ENCODE measurements around the gene CD22.

The CD22 gene

DNA sequence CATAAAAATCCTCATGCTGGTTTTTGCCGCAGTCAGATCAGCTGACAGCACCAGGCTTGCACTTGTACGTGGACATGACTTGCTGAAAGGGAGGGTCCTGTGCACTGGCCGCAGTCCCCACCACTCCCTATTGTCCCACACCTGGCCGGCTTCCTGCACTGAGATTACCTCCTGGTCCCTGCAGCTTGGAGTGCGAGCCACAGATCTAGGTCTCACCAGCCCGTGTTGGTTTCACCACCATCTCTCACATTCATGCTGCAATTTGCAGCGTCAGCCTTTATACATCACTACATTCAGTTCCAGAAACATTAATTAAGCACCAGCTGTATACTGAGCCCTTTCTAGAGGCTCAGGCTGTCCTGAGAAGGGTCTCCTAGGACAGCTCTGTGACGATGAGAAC is 15.0 kb upstream of the CD22 start:
- DNase-seq (ENCODE audit: low read depth) = no peak

GRCh38 chr19:35314858-35315470 is 14.0 kb upstream of the CD22 start:
- DNase-seq (ENCODE audit: low read depth) = no peak

DNA sequence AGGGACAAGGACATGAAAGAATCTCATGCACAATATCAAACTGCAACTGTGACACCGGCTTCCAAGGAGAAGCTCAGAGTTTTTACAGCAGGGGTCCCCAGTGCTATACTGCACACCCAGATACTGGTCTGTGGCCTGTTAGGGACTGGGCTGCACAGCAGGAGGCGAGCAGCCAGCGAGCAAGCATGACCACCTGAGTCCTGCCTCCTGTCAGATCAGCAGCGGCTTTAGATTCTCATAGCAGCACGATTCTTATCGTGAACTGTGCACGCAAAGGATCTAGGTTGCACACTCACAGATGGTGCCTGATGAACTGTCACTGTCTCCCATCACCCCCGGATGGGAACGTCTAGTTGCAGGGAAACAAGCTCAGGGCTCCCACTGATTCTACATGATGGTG is 13.1 kb upstream of the CD22 start:
- DNase-seq (ENCODE audit: low read depth) = no peak

GRCh38 chr19:35316560-35316959 is 12.4 kb upstream of the CD22 start:
- DNase-seq (ENCODE audit: low read depth) = no peak

DNA sequence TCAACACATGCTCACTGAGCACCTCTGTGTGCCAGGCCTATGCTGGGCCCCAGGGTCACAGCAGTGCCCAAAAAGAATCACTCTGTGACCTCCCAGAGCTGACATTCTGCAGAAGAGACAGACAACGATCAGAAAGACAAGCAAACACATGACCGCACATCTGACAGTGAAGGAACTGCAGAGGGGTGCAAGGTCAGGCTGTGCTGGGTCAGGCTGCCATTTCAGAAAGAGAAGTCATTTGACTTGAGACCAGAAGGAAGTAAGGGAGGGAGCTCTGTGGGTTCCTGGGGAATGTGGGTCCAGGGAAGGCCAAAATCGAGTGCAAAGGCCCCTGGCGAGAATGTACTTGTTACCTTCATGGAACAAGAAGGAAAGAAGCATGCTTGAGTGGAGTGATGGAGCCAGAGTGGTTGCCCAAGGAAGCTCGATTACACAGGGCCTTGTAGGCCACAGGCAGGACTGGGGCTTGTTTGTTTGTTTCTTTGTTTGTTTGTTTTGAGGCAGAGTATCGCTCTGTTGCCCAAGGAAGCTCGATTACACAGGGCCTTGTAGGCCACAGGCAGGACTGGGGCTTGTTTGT is 11.4 kb upstream of the CD22 start:
- DNase-seq (ENCODE audit: low read depth) = no peak

DNA sequence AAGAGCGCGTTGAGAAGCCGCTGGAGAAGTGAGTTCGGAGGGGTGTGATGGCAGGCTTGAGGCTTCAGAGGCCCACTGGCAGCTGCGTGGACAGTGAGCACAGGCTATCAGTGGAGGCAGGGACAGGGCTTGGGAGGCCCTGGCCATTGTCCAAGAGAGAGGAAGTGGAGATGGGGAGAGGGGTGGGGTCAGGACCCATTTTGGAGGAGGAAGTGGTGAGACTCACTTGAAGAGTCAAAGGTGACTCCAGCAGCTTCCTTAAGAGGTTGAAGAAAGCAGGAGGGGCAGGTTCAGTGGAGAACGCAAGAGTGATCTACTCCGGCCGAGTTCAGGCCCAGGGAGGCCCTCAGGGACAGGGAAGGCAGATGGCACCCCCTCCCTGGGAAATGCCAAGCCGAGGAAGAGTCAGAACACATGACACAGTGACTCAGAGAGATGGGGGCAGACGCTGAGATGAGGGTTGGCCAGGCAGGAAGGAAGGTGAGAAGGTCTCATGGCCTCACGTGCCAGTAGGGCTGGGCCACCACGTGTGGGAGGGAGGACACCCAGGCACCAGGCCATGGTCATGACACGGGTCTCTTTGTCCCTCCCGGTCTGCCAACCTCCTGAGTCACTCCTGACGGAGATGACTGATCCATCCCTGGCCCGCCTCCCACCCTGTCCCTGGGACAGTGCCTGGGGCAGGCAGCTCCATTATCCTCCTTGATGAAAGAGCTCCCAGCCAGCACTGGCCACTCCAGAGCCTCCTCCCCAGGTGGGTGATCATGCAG is 10.1 kb upstream of the CD22 start:
- DNase-seq (ENCODE audit: low read depth) = no peak

DNA sequence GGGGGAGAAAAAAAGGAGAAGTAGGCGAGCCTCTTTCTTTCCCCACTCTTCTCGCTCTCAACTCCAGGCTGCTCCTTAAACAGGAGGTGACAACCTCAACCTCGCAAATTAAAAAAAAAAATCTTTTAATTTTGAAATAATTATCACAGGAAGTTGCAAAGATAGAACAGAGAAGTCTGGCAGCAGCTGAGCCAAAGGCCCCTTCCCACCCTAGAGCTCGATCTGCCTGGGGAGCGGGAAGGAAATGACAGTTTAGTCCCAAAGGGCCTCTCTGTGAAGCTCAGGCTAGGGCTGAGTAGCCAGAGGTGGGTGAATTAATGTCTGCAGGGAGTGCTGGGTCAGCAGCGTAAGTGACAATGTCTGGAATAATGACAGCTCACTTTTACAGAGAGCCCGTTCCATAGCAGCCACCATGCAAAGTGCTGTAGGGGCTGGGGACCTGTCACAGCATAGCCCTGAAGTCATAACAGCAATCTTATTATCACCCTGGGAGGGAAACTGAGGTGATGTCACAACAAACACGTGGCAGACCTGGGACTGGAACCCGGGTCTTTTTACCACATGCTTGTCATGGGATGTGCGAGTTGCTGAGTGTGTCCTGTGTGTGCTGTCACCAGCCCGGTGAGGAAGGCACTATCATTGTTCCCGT is 8.8 kb upstream of the CD22 start:
- no peak for DNase-seq (ENCODE audit: low read depth)

GRCh38 chr19:35321291-35321690 is 7.7 kb upstream of the CD22 start:
- no peak for DNase-seq (ENCODE audit: low read depth)

GRCh38 chr19:35322014-35322413 is 7.0 kb upstream of the CD22 start:
- DNase-seq (ENCODE audit: low read depth) = no peak

DNA sequence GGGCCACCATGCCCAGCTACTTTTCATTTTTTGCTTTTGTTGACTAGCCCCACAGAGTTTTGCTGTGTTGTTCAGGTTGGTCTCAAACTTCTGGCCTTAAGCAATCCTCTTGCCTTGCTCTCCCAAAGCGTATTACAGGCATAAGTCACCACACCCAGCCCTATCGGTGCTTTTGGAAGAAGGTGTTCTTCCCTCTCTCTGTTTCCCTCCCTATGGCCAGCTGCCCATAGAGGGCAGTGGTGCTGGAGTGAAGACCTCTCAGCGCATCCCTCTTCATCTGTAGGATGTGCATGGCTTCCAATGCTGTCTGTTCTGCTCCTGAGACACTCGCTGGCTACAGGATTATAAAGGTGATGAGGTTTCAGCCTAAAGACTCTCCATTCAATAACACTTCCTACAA is 1.3 kb upstream of the CD22 start:
- DNase-seq (ENCODE audit: low read depth) = no peak

- no peak for DNase-seq (ENCODE audit: low read depth)
These were observed 336 bp downstream of the CD22 start for GRCh38 chr19:35329323-35329722.

- DNase-seq (ENCODE audit: low read depth) = no peak
These were observed 1.5 kb downstream of the CD22 start for GRCh38 chr19:35330475-35330874.

DNA sequence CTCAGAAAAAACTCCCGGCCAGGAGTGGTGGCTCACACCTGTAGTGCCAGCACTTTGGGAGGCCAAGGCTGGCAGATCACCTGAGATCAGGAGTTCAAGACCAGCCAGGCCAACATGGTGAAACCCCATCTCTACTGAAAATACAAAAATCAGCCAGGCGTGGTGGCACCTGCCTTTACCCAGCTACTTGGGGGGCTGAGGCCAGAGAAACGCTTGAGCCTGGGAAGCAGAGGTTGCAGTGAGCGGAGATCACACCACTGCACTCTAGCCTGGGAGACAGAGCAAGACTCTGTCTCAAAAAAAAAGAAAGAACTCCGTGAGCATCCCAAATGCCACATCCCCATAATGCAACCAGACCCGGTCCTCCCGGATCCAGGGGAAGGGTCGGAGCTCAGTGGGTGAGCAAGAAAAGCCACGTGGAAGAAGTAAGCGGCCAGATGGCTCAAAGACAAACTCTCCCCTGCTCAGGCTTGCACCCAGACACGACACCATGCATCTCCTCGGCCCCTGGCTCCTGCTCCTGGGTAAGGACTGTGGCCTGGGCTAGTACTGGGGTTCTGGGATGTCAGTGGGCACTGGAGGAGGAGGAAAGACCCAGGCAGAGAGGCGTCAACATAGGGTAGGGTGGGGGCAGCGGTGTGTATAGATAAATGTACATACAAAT is 2.7 kb downstream of the CD22 start:
- no peak for DNase-seq (ENCODE audit: low read depth)

- no peak for DNase-seq (ENCODE audit: low read depth)
These were observed 3.8 kb downstream of the CD22 start for GRCh38 chr19:35332817-35333216.

- DNase-seq (ENCODE audit: low read depth) = no peak
These were observed 5.3 kb downstream of the CD22 start for GRCh38 chr19:35334144-35334753.

DNA sequence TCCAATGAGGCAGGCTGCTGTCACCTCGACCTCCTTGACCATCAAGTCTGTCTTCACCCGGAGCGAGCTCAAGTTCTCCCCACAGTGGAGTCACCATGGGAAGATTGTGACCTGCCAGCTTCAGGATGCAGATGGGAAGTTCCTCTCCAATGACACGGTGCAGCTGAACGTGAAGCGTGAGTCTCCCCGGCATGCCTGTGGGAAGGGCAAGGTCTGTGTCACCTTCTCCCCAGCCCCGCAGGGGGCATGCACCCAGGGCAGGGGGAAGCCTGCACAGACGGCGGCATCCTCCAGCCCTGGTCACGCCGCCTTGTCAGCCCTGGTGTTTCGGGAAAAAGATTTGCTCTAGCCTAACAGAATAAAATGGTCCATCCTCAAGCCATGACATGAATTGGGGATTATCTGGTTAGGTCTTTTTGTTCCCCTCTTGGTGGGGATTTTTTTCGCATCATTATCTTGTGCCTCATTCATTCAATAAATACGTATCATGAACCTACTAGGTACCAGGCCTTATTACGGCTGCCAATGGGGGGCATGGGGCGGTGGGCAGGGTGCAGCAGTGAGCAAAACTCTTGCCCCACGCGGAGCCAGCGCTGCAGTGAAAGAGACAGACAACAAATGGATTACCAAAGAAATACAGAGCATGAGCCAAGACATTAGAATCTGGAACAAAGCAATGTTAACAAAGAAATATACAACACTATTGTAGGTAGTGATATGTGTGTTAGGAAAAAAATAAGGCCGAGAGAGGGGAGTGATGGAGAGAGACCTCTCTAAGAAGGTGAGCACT is 7.4 kb downstream of the CD22 start:
- DNase-seq (ENCODE audit: low read depth) = no peak

GRCh38 chr19:35337097-35337983 is 8.4 kb downstream of the CD22 start:
- DNase-seq (ENCODE audit: low read depth) = no peak

GRCh38 chr19:35337984-35338296 is 9.0 kb downstream of the CD22 start:
- no peak for DNase-seq (ENCODE audit: low read depth)

- no peak for DNase-seq (ENCODE audit: low read depth)
These were observed 11.4 kb downstream of the CD22 start for GRCh38 chr19:35340431-35340830.

DNA sequence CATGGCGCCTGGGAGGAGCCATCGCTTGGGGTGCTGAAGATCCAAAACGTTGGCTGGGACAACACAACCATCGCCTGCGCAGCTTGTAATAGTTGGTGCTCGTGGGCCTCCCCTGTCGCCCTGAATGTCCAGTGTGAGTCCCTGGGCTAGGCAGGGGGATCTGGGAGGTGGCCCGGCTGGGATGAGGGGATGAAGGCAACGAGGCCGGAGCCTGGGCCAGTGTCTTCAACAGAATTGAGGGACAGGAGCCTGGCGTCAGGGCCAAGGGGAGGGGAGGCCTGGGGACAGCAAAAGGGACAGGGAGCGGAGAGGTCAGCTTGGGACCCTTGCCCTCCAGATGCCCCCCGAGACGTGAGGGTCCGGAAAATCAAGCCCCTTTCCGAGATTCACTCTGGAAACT is 12.0 kb downstream of the CD22 start:
- no peak for DNase-seq (ENCODE audit: low read depth)

Data from stimulated activated CD4-positive, alpha-beta T cell treated with anti-CD3 and anti-CD28 coated beads, Interleukin-2, amount 100 ng/mL, for 4 hours (primary cell).